Caco-2 (cell line): ENCODE results near the gene ABHD2. TPM values are rescaled to one million over a fixed set of nuclear protein-coding genes. Genes with fewer than 3 reads are reported as not detected.

ENCODE experiments used
- BruUV-seq: library from RNA; stranded (reverse); fragments of 400-500 nt; replicated peaks from 2 replicates; lab custom pipeline; 2021; lab: Mats Ljungman, UMichigan
- CTCF ChIA-PET: fragments of 300-600 bp; sonication (Branson Sonifier 250); formaldehyde crosslinking; loops from one replicate; lab custom pipeline; 2022; ENCODE audit warnings: antibody characterized with exemption; lab: Charles Lee
- POLR2A ChIA-PET: fragments of 300-600 bp; sonication (Branson Sonifier 250); formaldehyde crosslinking; loops from one replicate; lab custom pipeline; 2022; ENCODE audit warnings: antibody characterized with exemption; lab: Charles Lee
- DNase-seq, 2 experiments: peaks; one replicate each; pipeline versions ENCODE4 v3.0.0 to v3.0.0-alpha.2; 2020 to 2022
- H3K27me3 ChIP-seq: replicated peaks from 2 replicates; pipeline ENCODE4 v1.6.0; 2011; ENCODE audit warnings: low read length; ENCODE audit not compliant: control insufficient read depth, insufficient read depth
- H3K36me3 ChIP-seq: 2 replicates; pipeline ENCODE4 v1.5.1; 2011; ENCODE audit warnings: low read length; ENCODE audit not compliant: control insufficient read depth, insufficient read depth
- H3K4me1 ChIP-seq: fragments of 250-450 bp; sonication (Bioruptor Pico); 2 replicates; pipeline ENCODE4 v1.5.1; 2020; ENCODE audit warnings: mild to moderate bottlenecking
- H3K4me3 ChIP-seq: 2 replicates; pipeline ENCODE4 v1.5.1; 2011; ENCODE audit warnings: low read depth, mild to moderate bottlenecking, control low read depth, low read length
- H3K9me3 ChIP-seq: fragments of 250-450 bp; sonication (Bioruptor Pico); 2 replicates; pipeline ENCODE4 v1.5.1; 2020; ENCODE audit warnings: mild to moderate bottlenecking, moderate library complexity
- H3K27ac Mint-ChIP-seq: one replicate; pipeline ENCODE4 v1.8.0; 2022; ENCODE audit warnings: mixed read lengths; ENCODE audit not compliant: unreplicated experiment
- H3K27me3 Mint-ChIP-seq: one replicate; pipeline ENCODE4 v1.8.0; 2022; ENCODE audit warnings: mixed read lengths; ENCODE audit not compliant: insufficient read depth, unreplicated experiment
- H3K36me3 Mint-ChIP-seq: one replicate; pipeline ENCODE4 v1.8.0; 2022; ENCODE audit warnings: mild to moderate bottlenecking, mixed read lengths; ENCODE audit not compliant: insufficient read depth, unreplicated experiment
- H3K4me1 Mint-ChIP-seq: one replicate; pipeline ENCODE4 v1.8.0; 2022; ENCODE audit warnings: low read depth, mixed read lengths; ENCODE audit not compliant: unreplicated experiment
- H3K4me3 Mint-ChIP-seq: one replicate; pipeline ENCODE4 v1.8.0; 2022; ENCODE audit warnings: mild to moderate bottlenecking, moderate library complexity, mixed read lengths; ENCODE audit not compliant: unreplicated experiment
- H3K9me3 Mint-ChIP-seq: one replicate; pipeline ENCODE4 v1.8.0; 2022; ENCODE audit warnings: mixed read lengths; ENCODE audit not compliant: unreplicated experiment
- CTCF ChIP-seq, 2 experiments: fragments of 200-600 bp in 1 of 2; IDR thresholded peaks; 1 replicate in 1 of 2; 2 replicates in 1 of 2; pipeline versions ENCODE4 v1.5.1 to v1.8.0; 2011 to 2022; ENCODE audit warnings: antibody characterized with exemption in 1 of 2, control low read depth in 1 of 2, inconsistent platforms in 1 of 2, low read depth in 1 of 2, low read length in 1 of 2, mild to moderate bottlenecking in 1 of 2, moderate library complexity in 1 of 2; ENCODE audit not compliant: insufficient read depth in 1 of 2, severe bottlenecking in 1 of 2, unreplicated experiment in 1 of 2
- intact Hi-C: fragments of 100-400 bp; cut with micrococcal nuclease; formaldehyde crosslinking; loops from one replicate; pipeline ENCODE4 v1.10.0; 2022; ENCODE audit not compliant: unreplicated experiment
- total RNA-seq: library from RNA; stranded (reverse); gene quantifications from 2 replicates; pipeline ENCODE4 v1.2.3, GENCODE V29; 2022

The ABHD2 gene
- total RNA-seq, 1 experiment from 2014 or later, result 63.0 TPM

- Histone ChIP-seq H3K4me3 (no peak overlapping the region), H3K36me3 (no peaks in the 10 kb centered on the region), H3K27me3 (no peaks in the 10 kb centered on the region), H3K4me1 (no peaks in the 10 kb centered on the region), H3K9me3 (no peaks in the 10 kb centered on the region)
- H3K36me3 Mint-ChIP-seq, result peaks cover 24% of the 10 kb centered on the region
- POLR2A ChIA-PET, result no interaction called here
- BruUV-seq, result no TSS peak
- no peak overlapping the region for H3K27ac Mint-ChIP-seq
- no peak overlapping the region for H3K4me3 Mint-ChIP-seq
- CTCF ChIA-PET, result interaction anchor here (0.5 to 1.9 kb wide), 18 partner anchors 14 to 509 kb away, joined by 3 to 16 read pairs (median 4); partner anchors contain the start of gene ABHD2
- H3K9me3 Mint-ChIP-seq, result no peaks in the 10 kb centered on the region
- TF ChIP-seq CTCF (IDR thresholded peaks at IDR 0.05; ENCODE audit: insufficient read depth in 1 of 2, low read depth in 1 of 2, low read length in 1 of 2, severe bottlenecking in 1 of 2, unreplicated experiment in 1 of 2), result no peak
- DNase-seq, result no peak
- intact Hi-C loops, result loop anchor here (10.0 kb wide), 1 partner anchor 304 kb away; no protein-coding TSS in a partner anchor
- H3K27me3 Mint-ChIP-seq, result no peaks in the 10 kb centered on the region
- no peaks in the 10 kb centered on the region for H3K4me1 Mint-ChIP-seq
These were observed 90.2 kb downstream of the ABHD2 start for GRCh38 chr15:89178307-89178977.

DNA sequence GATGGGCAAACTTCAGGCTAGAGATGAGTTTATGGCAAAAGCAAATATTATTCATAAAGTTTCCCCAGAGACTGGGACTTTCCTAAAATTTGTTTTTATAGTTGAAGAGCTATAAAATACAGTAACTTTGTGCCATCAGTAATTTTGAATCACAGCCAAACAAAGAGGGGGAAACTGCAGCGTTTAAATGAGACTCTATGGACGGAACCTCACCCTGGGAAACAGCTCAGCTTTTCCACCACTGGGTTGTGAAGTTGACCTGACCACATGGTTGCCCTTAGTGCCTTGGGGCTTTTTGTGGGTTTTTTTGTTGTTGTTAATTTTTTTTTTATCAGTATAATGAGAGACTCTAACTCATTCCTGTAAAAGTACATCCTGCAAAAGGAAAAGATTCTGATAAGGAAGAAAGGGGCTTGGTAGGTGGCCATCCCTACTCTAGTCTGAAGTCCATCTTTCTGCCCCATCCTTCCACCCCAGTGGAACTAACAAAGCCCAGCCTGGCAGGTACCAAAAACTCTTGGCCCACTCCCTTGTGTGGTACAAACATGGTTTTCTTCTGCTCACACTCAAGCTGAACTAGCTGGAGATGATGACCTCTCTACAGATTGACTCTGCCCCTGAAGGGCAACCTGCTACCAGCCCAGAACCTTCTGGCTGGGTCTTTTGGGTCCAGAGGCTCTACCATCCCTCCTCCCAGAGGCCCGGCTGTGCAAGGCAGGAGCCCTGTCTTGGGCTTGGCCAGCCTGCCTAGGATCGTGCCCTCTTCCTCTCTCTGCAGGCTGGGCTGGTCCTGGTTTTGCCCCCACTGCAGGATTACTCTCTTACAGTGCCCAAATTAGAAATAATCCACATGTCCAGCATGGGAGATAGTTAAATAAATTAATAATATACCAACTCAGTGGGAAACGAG lies 92.0 kb downstream of the ABHD2 start:
- ChIA-PET CTCF (interaction anchor here (0.7 to 1.0 kb wide), 2 partner anchors 41 to 275 kb away, joined by 3 read pairs; no protein-coding TSS in a partner anchor), POLR2A (no interaction called here)
- H3K27ac Mint-ChIP-seq, result no peak overlapping the region
- no peaks in the 10 kb centered on the region for H3K27me3 Mint-ChIP-seq
- H3K36me3 ChIP-seq, result no peaks in the 10 kb centered on the region
- no peaks in the 10 kb centered on the region for H3K9me3 ChIP-seq
- intact Hi-C loops, result loop anchor here (10.0 kb wide), 1 partner anchor 305 kb away; no protein-coding TSS in a partner anchor
- no peak for TF ChIP-seq CTCF (IDR thresholded peaks at IDR 0.05; ENCODE audit: insufficient read depth in 1 of 2, low read depth in 1 of 2, low read length in 1 of 2, severe bottlenecking in 1 of 2, unreplicated experiment in 1 of 2)
- H3K4me3 ChIP-seq, result no peak overlapping the region
- no peaks in the 10 kb centered on the region for H3K4me1 Mint-ChIP-seq
- no peaks in the 10 kb centered on the region for H3K4me1 ChIP-seq
- no TSS peak for BruUV-seq
- no peak for DNase-seq
- no peak overlapping the region for H3K4me3 Mint-ChIP-seq
- no peaks in the 10 kb centered on the region for H3K27me3 ChIP-seq
- H3K9me3 Mint-ChIP-seq, result no peaks in the 10 kb centered on the region
- peaks cover 28% of the 10 kb centered on the region for H3K36me3 Mint-ChIP-seq

- DNase-seq, result no peak
- Mint-ChIP-seq H3K4me3 (no peak overlapping the region), H3K27me3 (no peaks in the 10 kb centered on the region), H3K4me1 (no peaks in the 10 kb centered on the region), H3K36me3 (peaks cover 18% of the 10 kb centered on the region), H3K9me3 (no peaks in the 10 kb centered on the region), H3K27ac (no peak overlapping the region)
- peaks cover 1% of the 10 kb centered on the region; the same call in 1 of the 2 replicates for H3K36me3 ChIP-seq
- H3K27me3 ChIP-seq, result no peaks in the 10 kb centered on the region
- POLR2A ChIA-PET, result no interaction called here
- H3K4me1 ChIP-seq, result no peaks in the 10 kb centered on the region
- BruUV-seq, result no TSS peak
- CTCF ChIA-PET, result no interaction called here
- TF ChIP-seq CTCF (IDR thresholded peaks at IDR 0.05; ENCODE audit: insufficient read depth in 1 of 2, low read depth in 1 of 2, low read length in 1 of 2, severe bottlenecking in 1 of 2, unreplicated experiment in 1 of 2), result no peak
- no peak overlapping the region for H3K4me3 ChIP-seq
- no peaks in the 10 kb centered on the region for H3K9me3 ChIP-seq
- intact Hi-C loops, result no loop called here
These were observed 96.1 kb downstream of the ABHD2 start for GRCh38 chr15:89184357-89184756.
